CD4-positive, alpha-beta T cell treated with Interleukin-4 for 4 hours (primary cell): ENCODE data around the gene ZNF493.
A peak's percentile ranks its signal among the peaks of the same experiment; 100 is the strongest.

Experiments
- DNase-seq: peaks from one replicate; pipeline ENCODE4 v3.0.0-alpha.2; 2020

The ZNF493 gene

GRCh38 chr19:21463449-21464105 is 66.6 kb downstream of the ZNF493 start:
- DNase-seq = peak; percentile 18

GRCh38 chr19:21466627-21467026 is 69.7 kb downstream of the ZNF493 start:
- DNase-seq = no peak

- no peak for DNase-seq
Measured at GRCh38 chr19:21468791-21469190, 71.9 kb downstream of the ZNF493 start.

GRCh38 chr19:21472507-21472906 is 75.6 kb downstream of the ZNF493 start:
- DNase-seq = no peak

GRCh38 chr19:21474671-21475181 is 77.8 kb downstream of the ZNF493 start:
- DNase-seq = peak; percentile 64
